Smooth muscle cell of the brain vasculature (primary cell): ENCODE measurements around the gene NFXL1.
A peak's percentile ranks its signal among the peaks of the same experiment; 100 is the strongest.
"Not testable (repeated sequence)": the region's sequence is repeated elsewhere in the genome, so short reads cannot be mapped to it uniquely, and the experiment has no call there.

Source experiments
- DNase-seq: peaks from one replicate; pipeline ENCODE4 v3.0.0-alpha.2; 2012; ENCODE audit warnings: low read depth, low spot score

NFXL1 gene

DNA sequence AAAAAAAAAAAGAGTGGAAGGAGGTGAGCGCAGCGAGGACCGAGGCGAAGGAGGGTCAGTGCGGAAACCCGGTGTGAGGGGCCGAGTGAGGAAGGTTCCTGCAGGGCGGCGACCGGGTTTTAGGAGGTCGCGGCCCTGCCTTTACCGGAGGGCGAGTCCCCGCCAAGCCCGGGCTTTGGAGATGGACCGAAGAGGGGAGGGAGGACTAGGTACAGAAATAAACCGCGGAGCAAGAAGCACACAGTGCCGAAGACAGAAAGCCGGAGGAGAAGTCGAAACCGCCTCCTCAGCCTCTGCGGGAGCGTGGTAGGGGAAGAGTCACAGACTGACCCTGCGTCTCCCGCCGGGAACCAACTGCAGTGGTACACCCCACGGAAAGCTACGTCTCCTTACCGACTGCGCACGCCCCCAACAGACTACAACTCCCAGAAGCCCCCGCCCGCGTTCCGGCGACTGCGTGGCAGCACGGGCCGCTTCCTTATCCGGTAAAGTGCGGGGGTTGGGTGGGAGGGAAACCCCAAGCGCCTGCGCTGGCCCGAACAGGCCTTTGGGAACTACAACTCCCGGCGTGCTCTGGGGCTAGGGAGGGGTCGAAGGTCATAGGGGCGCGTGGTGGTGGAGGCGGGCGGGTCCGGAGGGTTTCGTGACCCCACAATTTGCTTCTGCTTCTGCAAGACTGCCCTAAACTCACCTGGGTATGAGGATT, at the start of gene NFXL1:
NFXL1 (minus strand) TSS at position 364 of the 706 bp plus-strand sequence. CDS start 380 bp downstream, outside the sequence.
- DNase-seq = peak; percentile 97

DNA sequence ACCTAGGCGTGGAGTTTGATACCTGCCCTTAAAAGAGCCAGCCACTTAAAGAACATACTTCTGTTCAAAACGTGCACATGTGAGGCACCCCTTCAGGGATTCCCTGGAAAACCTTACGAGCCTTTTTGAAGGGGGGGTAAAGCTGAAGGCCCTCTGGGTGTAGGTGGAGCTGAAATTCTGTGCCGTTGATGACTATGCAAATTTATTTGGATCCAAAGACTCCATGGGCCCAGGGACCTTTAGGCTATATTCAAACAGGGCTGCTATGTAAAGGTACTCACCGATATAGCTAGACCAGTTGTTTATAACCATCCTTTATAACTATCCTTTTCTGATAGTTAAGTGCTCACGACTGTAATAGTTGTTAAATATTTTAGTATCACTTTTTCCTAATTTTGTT, 40.3 kb upstream of the NFXL1 start:
- no peak for DNase-seq

DNA sequence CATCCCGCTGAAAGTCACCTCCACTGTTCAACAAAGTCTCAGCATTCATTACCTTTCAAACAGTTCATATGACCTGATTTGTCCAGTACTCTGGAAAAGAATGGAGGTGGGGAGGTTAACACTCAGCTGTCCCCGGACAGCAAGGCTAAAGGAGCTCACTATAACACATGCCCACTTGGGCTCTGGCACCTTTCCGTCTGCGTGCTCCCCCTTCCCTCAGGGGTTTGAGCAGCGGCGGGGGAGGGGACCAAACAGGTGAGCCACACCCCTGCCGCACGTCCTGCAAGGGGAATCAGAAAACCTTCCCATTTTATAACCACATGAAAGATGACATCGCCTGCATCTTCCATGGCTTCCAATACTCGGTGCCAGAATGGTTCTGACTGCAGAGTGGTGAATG, 39.9 kb upstream of the NFXL1 start:
- no peak for DNase-seq

DNA sequence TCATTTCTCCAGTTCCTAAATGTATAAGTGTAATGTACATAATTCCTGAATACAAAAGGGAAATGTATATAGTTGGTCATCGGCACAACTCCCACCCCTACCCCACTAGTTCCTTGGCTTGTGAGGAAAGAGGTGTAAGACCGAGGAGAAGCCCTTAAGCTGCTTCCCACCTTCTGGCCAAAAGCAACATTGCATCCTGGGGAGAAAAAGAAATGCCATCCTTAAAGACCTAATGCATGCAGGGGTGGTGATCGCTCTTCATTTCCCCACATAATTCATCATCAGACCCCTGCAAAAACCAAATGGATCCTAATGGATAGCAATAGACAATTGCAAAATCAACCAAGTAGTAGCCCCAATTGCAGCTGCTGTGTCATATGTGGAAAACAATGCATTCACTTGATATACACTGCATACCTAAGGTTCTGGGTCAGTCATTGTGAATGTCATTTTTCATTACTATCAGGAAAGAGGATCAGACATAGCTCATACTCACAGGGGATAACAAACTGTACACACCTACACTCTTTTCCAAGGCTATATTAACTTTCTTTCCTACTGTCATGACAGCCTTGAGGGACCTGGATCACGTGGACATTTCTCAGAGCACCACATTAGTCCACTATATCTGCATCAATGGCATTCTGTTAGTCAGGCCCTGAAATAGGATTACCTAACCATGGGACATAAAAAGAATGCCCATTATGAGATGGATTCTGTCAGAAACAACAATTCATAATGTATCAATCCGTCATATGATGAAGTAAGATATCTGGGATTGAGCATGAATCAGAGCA, 31.7 kb upstream of the NFXL1 start:
- DNase-seq = no peak

DNA sequence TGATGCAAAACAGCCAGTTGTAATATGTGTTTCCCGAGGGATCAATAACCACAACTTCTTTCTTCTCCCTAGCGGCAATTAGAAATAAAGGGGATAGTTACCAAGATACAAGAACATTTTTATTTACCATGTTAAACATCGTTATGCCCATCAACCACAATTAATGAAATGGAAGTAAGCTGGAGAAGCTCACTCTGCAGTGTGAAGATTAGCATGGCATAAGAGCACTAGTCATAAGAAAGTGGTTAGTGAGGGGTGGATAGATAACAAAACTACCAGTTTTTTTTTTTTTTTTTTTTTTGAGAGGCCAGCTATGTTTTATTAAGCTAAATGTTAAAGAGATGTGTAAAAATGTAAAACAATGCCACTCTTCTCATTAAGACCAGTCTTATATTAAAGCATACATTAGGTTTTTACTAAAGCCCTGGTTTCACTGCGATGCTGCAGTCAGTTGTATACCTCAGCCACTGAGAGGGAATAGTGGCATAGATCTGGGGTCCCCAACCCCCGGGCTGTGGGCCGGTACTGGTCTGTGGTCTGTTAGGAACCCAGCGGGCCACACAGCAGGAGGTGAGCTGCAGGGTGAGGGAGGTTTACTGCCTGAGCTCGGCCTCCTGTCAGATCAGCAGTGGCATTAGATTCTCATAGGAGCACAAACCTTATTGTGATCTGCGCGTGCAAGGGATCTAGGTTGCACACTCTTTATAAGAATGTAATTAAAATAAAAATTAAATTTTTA, 27.9 kb upstream of the NFXL1 start:
- DNase-seq = no peak

DNA sequence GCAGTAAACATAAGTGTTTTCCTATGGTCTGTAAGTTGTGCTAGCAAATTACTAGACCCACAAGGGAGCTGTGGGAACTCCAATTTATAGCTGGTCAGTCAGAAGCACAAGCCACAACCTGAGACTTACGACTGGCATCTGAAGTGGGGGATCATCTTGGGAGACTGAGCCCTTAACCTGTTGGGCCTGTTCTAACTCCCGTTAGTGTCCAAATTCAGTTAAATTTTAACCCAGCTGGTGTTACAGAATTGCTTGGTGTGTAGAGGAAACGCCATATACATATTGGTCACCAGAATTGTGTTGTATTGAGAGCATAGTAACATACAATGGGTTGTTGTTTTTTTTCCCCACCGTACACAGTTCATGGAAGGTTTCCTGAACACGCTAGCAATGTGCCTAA, 25.1 kb upstream of the NFXL1 start:
- no peak for DNase-seq

DNA sequence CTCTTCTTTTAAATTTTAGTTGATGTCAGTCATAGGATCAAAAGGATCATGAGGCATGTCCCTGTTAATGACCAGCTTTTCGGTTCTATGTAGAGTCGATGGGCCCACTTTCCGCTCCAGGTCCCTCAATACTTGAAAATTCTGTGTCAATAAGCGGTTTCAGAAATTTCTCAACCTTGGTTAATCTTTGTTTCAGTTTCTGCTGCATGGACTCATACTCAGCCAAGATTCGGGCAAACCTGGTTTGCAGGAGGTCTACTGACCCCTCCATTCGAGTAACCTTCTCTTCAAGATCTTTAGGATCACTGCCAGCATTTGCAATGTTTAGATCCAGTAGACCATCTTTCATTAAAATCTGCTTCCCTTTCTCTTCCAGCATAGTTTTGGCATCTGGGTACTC, 22.0 kb upstream of the NFXL1 start:
- DNase-seq = no peak

DNA sequence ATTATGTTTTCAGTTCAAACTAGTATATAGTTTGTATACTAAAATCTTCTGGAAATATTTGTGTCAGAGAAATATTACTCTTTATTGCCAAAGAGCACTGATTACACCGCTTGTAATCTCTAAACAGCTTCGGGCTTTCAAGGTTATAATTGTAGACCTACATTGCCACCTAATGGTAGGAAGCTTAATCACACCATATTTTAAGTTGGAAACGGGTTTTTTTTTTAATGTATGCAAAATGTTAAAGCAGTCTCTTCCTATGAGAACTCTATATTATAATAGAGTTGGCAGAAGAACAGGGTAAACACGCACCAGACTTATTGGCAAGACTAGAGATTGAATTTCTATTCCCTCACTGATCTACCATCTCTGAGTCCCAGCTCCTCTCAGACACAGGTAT, 19.5 kb upstream of the NFXL1 start:
- DNase-seq = no peak

DNA sequence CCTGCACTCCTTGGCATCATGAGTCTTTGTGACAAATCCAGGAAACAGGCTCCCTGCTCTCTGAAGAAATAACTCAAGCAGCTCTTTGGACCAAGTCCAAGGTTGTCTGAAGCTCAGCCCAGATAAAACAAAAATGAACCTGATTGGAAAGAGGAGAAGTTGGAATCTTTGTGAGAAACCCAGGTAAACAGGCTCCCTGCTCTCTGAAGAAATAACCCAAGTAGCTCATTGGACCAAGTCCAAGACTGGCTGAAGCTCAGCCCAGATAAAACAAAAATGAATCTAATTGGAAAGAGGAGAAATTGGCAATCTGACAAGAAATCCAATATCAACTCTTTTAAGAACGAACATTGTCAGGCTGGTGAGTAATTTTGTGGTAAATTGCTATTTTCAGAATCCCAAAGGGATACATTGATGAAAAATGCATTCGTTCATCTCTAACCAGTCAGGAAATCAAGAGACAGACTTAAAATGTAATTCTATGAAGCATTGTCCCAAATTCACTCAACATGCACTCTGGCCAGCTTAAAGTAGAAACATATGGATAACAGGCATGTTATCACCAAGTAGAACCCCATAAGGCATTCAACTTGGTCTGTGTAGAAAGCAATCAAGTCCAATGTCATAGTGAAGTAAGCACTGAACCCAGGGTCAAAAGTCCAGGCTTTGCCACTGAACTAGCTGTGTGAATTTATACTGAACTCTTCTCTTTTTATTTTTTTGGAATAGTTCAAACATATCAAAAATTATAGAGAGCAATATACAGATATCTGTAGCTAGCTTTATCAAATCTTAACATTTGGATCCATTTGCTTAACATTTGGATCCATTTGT, 16.8 kb upstream of the NFXL1 start:
- no peak for DNase-seq

DNA sequence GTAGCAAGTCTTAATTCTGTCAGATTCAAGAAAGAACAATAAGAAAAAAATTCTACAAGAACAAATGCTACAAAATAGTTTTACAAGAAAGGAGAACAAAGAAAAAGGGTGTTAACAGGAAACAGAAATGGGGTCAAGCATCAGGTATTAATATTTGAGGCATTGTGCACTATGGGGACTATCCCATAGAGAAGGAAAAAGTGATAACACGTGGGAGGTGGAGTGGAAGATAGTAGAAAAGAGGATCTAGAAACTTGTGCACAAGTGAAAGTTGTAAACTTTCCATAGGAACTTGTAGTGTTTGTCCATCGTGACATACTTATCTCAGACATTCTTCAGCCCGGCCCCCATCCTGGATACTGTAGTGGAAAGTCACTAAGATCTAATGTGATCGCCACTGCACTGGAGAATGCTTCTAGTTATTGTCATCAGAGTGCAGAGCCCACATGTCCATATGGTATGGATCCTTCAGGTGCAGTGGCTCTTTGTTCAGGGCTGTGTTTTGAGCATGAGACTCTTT, 15.4 kb upstream of the NFXL1 start:
- DNase-seq = no peak

DNA sequence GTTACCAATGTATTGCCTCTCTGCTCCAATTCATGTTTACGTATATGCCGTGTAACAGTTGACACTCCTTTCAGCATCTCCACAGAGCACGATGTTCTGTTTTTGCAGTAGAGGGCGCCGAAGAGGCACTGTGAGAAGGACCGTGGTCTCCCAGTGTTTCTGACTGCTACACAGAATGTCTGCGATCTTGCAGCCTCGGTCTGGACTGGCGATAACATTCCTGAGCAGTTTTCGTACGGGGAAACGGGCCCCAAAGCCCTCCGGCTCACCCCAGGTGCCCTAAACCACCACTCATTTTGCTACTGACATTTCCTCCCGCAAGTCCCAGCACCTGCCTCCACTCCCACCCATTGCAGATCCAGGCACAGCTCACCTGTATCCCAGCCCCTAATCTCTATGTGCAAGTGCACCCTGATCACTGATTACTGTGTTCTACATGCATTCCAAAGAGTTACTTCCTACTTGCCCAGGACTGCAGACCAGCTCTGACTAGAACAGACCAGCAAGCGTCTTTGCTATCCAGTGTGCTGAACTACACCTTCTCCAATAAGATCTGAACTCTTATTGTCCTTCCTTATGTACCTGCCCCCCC, 12.4 kb upstream of the NFXL1 start:
- no peak for DNase-seq

DNA sequence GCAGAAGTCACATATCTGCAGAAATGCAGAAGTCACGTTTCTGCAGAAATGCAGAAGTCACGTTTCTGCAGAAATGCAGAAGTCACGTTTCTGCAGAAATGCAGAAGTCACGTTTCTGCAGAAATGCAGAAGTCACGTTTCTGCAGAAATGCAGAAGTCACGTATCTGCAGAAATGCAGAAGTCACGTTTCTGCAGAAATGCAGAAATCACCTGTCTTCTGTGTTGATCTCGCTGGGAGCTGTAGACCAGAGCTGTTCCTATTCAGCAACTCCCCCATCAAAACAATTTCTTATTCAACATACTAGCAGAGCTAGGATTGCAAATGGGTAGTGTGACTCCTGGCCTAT, 8.9 kb upstream of the NFXL1 start:
- DNase-seq = not testable (repeated sequence)

DNA sequence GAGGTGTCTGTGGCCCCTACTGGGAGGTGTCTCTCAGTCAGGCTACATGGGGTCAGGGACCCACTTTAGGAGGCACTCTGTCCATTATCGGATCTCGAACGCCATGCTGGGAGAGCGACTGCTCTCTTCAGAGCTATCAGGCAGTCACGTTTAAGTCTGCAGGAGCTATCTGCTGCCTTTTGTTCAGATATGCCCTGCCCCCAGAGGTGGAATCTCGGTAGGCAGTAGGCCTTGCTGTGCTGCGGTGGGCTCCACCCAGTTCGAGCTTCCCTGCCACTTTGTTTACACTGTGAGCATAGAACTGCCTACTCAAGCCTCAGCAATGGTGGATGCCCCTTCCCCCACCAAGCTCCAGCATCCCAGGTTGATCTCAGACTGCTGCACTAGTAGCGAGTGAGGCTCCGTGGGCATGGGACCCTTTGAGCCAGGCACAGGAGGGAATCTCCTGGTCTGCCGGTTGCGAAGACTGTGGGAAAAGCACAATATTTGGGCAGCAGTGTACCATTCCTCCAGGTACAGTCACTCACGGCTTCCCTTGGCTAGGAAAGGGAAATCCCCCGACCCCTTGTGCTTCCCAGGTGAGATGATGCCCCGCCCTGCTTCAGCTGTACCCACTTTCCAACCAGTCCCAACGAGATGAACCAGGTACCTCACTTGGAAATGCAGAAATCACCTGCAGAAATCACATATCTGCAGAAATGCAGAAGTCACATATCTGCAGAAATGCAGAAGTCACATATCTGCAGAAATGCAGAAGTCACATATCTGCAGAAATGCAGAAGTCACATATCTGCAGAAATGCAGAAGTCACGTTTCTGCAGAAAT, 8.3 kb upstream of the NFXL1 start:
- not testable (repeated sequence) for DNase-seq

DNA sequence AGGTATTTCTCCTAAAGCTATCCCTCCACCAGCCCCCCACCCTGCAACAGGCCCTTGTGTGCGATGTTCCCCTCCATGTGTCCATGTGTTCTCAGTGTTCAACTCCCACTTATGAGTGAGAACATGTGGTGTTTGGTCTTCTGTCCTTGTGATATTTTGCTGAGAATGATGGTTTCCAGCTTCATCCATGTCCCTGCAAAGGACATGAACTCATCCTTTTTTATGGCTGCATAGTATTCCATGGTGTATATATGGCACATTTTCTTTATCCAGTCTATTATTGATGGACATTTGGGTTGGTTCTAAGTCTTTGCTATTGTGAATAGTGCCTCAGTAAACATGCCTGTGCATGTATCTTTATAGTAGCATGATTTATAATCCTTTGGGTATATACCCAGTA, 2.8 kb upstream of the NFXL1 start:
- DNase-seq = not testable (repeated sequence)

DNA sequence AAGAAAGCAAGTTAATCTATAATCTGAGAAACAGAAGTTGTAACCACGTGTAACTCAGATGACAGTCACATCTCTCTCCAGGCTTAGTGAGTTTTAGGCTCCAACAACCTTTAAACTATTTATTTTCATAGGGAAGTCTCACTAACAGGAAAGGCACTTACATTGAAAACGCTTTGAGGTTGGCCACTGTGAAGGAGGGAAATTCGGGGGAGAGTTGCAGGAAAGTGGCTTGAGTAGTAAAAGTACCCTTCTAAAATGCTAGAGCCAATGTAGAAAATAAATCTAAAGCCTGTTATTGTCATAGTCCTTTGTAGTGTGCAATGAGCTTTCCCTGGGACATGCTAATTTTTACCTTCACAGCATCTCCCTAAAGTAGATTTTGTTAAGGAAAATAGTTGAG, 995 bp upstream of the NFXL1 start:
- no peak for DNase-seq

DNA sequence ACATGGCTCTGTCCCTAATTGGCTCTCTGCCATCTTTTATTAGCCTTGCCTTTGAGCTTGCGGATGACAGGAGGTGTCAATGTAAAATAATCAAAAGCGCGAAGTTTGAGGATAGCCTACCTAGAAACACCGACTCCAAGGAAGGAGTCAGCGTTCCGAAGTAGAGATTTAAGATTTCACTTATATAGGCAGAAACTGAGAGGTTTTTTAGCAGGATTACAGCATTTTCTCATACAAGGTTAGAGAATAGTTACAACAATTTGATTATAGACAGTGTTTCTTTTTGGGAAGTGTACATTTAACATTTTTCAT, 499 bp upstream of the NFXL1 start:
- no peak for DNase-seq

DNA sequence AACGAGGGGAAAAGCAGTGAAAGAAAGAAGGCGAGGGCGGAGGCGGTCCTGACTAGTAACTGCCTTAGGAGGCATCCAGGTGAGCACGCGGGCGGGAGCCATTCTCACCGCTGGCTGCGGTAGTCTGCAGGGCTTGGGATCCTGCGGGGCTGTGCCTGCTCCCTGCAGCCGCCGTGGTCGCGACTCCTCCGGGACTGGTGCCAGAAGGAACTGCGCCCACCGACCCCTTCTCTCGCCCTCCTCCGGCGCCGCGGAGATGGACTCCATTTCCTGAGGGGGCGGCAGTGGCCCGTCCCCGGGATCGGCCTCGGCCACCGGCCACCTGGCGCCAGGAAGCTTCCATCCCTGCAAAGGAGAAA, 543 bp downstream of the NFXL1 start:
- no peak for DNase-seq

DNA sequence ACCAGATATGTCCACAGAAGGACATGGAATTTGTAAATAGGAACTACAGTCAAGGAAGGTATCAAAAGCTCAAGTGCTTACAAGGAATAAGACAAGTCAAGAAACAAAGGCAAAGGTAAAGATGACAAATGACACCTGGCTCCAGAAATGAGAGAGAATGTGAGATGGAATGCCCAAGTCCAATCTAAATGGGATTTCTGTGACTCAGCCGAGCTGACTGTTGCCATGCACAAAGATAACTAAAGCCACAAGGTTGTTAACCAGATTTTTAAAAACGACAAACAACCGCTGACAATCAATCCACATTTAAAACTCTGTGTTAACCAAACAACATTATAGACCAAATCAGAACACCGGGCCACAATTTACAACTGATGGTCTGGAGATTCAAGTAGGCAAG, 1.1 kb downstream of the NFXL1 start:
- DNase-seq = no peak

DNA sequence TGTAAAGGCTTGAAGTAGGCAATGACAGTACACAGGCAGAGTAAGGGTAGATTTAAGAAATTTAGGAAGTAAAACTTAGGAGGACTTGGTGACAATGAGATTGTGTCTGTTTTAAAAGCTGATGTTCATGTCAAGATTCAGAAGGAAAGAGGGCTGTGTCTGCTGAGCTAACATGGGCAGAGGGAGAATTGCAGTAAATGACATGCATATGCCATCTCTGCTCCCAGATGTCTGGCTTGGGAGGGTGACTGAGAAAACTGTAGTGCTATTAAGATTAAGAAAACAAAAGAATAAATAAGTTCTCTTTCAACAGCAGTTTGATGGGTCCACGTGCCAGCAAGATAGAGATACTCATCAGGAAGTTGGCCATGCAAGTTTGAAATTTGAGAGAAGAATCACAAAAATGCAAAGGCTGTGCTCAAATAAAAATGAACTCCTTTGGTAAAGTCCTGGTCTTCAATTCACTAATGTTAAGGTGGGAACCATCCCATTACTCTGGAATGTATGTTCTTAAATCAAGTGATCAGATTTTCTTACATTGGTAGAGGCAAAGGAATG, 7.2 kb downstream of the NFXL1 start:
- DNase-seq = no peak

DNA sequence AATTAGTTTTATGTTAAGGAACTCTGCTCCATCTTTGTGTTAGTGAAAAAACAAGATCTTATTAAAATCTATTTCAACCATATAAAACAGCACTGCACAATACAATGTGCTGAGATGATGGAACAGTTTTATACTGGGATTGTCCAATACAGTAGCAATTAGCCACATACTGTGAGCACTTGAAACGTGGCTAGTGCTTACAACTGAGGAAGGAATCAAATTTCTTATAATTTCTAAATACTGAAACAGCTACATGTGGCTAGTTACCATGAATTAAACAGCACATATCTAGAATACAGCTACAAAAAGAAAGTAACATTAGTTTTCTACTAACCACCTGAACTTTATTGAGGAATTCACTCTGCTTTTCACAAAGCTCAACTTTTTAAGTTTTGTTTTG, 14.7 kb downstream of the NFXL1 start:
- DNase-seq = no peak
